ENCODE measurements around the gene WBP11.
"Not testable (repeated sequence)": the region's sequence is repeated elsewhere in the genome, so short reads cannot be mapped to it uniquely, and the experiment has no call there.

The WBP11 gene

DNA sequence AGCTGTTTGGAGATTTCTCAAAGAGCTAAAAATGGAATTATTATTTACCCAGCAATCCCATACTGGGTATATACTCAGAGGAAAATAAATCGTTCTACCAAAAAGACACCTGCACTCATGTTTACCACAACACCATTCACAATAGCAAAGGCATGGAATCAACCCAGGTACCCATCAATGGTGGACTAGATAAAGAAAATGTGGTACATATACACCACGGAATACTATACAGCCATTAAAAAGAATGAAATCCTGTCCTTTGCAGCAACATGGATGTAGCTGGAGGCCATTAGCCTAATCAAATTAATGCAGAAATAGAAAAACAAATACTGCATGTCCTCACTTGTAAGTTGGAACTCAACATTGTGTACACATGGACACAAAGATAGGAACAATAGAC is 37.9 kb downstream of the WBP11 start:
- H4K20me1 ChIP-seq (ENCODE audit: insufficient read depth, low read length), result 0 out of 2 replicates have a peak, but pooled peaks cover 2% of the 10 kb centered on the region
- peaks cover 7% of the 10 kb centered on the region for H3K4me1 ChIP-seq (ENCODE audit: low read length)
- no peak overlapping the region for H3K27ac ChIP-seq (ENCODE audit: low read length)
- H3K9me3 ChIP-seq (ENCODE audit: insufficient read depth, low read length), result no peaks in the 10 kb centered on the region
- H3K27me3 ChIP-seq (ENCODE audit: low read depth, low read length), result no peaks in the 10 kb centered on the region
- H3K4me2 ChIP-seq (ENCODE audit: low read length), result no peak overlapping the region
- H3K4me3 ChIP-seq (ENCODE audit: low read length), result no peak overlapping the region
- TF ChIP-seq, protein P1, sequence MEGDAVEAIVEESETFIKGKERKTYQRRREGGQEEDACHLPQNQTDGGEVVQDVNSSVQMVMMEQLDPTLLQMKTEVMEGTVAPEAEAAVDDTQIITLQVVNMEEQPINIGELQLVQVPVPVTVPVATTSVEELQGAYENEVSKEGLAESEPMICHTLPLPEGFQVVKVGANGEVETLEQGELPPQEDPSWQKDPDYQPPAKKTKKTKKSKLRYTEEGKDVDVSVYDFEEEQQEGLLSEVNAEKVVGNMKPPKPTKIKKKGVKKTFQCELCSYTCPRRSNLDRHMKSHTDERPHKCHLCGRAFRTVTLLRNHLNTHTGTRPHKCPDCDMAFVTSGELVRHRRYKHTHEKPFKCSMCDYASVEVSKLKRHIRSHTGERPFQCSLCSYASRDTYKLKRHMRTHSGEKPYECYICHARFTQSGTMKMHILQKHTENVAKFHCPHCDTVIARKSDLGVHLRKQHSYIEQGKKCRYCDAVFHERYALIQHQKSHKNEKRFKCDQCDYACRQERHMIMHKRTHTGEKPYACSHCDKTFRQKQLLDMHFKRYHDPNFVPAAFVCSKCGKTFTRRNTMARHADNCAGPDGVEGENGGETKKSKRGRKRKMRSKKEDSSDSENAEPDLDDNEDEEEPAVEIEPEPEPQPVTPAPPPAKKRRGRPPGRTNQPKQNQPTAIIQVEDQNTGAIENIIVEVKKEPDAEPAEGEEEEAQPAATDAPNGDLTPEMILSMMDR (IDR thresholded peaks at IDR 0.05; ENCODE audit: low read depth, low read length), result no peak
- TF ChIP-seq EZH2phosphoT487 (IDR thresholded peaks at IDR 0.05; ENCODE audit: low read depth), result no peak
- H3K9ac ChIP-seq (ENCODE audit: low read length), result no peak overlapping the region
- H3K79me2 ChIP-seq (ENCODE audit: low read length), result peaks cover 56% of the 10 kb centered on the region
- peaks cover 67% of the 10 kb centered on the region for H3K36me3 ChIP-seq (replicated peaks; ENCODE audit: low read depth, low read length)
- H2AFZ ChIP-seq (ENCODE audit: low read depth, low read length), result no peak overlapping the region

DNA sequence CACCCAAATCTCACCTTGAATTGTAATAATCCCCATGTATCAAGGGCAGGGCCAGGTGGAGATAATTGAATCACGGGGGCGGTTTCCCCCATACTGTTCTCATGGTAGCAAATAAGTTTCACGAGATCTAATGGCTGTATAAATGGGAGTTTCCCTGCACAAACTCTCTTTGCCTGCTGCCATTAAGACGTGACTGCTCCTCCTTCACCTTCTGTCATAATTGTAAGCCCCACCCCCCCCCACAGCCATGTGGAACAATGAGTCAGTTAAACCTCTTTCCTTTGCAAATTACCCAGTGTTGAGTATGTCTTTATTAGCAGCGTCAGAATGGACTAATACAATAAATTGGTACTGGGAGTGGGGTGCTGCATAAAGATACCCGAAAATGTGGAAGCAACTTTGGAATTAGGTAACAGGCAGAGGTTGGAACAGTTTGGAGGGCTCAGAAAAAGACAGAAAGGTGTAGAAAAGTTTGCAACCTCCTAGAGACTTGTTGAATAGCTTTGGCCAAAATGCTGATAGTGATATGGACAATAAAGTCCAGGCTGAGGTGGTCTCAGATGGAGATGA is 43.5 kb downstream of the WBP11 start:
- H2AFZ ChIP-seq (ENCODE audit: low read depth, low read length); H3K9me3 ChIP-seq (ENCODE audit: insufficient read depth, low read length); H3K27me3 ChIP-seq (ENCODE audit: low read depth, low read length); H3K4me3 ChIP-seq (ENCODE audit: low read length); H3K4me1 ChIP-seq (ENCODE audit: low read length); H4K20me1 ChIP-seq (ENCODE audit: insufficient read depth, low read length); H3K27ac ChIP-seq (ENCODE audit: low read length); H3K9ac ChIP-seq (ENCODE audit: low read length); H3K4me2 ChIP-seq (ENCODE audit: low read length); H3K79me2 ChIP-seq (ENCODE audit: low read length): not testable (repeated sequence)
- peaks cover 24% of the 10 kb centered on the region for H3K36me3 ChIP-seq (replicated peaks; ENCODE audit: low read depth, low read length)

DNA sequence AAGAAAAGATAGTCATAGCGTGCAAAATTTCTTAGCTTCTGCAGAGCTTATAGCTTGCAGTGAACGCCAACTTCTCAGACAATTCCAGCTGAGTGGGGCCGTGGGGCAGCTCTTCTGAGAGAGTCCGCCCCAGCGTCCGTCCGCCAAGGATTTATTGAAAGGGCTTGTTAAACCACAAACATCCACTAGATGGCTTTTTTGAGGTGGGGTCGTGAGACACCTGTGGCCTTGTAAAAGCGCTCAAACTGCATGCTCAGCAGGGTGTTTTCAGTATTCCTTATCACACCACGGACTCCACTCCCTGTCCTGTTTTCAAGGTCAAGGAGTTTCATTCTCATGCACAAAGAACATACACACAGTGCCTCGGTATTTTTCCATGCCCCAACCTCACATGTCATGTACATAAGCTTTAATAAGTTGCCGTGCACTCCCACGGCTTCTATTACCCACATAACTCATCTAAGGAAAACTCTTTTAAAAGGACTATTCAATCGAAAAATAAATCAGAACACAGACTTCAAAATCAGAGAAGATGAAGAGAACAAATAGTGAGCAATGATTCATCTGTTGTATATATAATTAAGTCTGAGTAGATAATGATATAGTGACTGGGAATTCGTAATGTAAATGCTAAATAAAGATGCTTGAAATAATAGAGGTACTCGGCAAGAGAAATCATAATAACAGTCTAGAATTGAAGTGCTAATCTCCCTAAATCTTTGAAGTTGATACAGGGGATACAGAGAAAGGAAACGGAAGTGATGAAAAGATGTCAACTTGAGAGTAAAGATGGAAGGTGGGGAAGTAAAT is 46.7 kb downstream of the WBP11 start:
- no peaks in the 10 kb centered on the region for H3K9me3 ChIP-seq (ENCODE audit: insufficient read depth, low read length)
- H3K79me2 ChIP-seq (ENCODE audit: low read length), result no peaks in the 10 kb centered on the region
- peaks cover 5% of the 10 kb centered on the region for H3K36me3 ChIP-seq (replicated peaks; ENCODE audit: low read depth, low read length)
- TF ChIP-seq, protein P1 (IDR thresholded peaks at IDR 0.05; ENCODE audit: low read depth, low read length), result peak; percentile 30
- no peak for TF ChIP-seq EZH2phosphoT487 (IDR thresholded peaks at IDR 0.05; ENCODE audit: low read depth)
- no peaks in the 10 kb centered on the region for H4K20me1 ChIP-seq (ENCODE audit: insufficient read depth, low read length)
- H3K4me1 ChIP-seq (ENCODE audit: low read length), result no peaks in the 10 kb centered on the region
- H3K27ac ChIP-seq (ENCODE audit: low read length), result no peak overlapping the region
- no peak overlapping the region for H3K4me3 ChIP-seq (ENCODE audit: low read length)
- 0 out of 2 replicates have a peak overlapping the region, but pooled peaks have one; percentile 4 for H3K4me2 ChIP-seq (ENCODE audit: low read length)
- no peak overlapping the region for H2AFZ ChIP-seq (ENCODE audit: low read depth, low read length)
- H3K27me3 ChIP-seq (ENCODE audit: low read depth, low read length), result no peaks in the 10 kb centered on the region
- no peak overlapping the region for H3K9ac ChIP-seq (ENCODE audit: low read length)

DNA sequence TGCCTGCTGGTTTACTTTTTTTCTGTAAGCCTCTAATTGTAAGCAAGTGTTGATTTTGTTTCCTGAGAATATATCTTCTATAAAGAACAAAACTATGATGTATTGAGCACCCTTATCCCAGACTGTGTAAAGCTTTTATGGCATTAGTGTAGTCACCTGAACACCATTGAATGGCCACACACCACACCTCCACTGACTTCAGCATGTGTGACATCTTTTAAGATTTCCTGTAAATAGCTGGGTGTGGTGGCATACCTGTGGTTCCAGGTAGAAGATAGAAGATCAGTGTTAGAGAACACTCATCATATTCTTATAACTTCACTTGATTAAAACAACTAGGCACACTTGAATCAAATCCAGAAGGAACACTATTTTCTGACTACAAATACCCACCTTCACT is 51.3 kb downstream of the WBP11 start:
- Histone ChIP-seq H4K20me1 (ENCODE audit: insufficient read depth, low read length) (no peaks in the 10 kb centered on the region), H3K4me3 (ENCODE audit: low read length) (no peak overlapping the region), H3K4me1 (ENCODE audit: low read length) (no peaks in the 10 kb centered on the region), H3K9me3 (ENCODE audit: insufficient read depth, low read length) (no peaks in the 10 kb centered on the region), H3K27me3 (ENCODE audit: low read depth, low read length) (no peaks in the 10 kb centered on the region), H2AFZ (ENCODE audit: low read depth, low read length) (no peak overlapping the region), H3K79me2 (ENCODE audit: low read length) (no peaks in the 10 kb centered on the region), H3K9ac (ENCODE audit: low read length) (no peak overlapping the region), H3K36me3 (replicated peaks; ENCODE audit: low read depth, low read length) (no peaks in the 10 kb centered on the region), H3K27ac (ENCODE audit: low read length) (no peak overlapping the region), H3K4me2 (ENCODE audit: low read length) (no peak overlapping the region)
- TF ChIP-seq EZH2phosphoT487 (IDR thresholded peaks at IDR 0.05; ENCODE audit: low read depth), result no peak
- TF ChIP-seq, protein P1 (IDR thresholded peaks at IDR 0.05; ENCODE audit: low read depth, low read length), result no peak

All from OCI-LY3 (cell line).